ENCODE measurements around the gene CD3E.

Gene CD3E

GRCh38 chr11:118304568-118305248 lies at the start of gene CD3E:
Gene CD3E (plus strand): TSS chr11:118304730. CDS start chr11:118304953, 223 bp downstream.
- DNase-seq (ENCODE audit: extremely low spot score, insufficient read length, low read depth) = no peak
- FAIRE-seq = peak; percentile 15

- no peak for FAIRE-seq
Measured at GRCh38 chr11:118258410-118258809, 46.1 kb upstream of the CD3E start.

GRCh38 chr11:118259138-118259537 lies 45.4 kb upstream of the CD3E start:
- DNase-seq (ENCODE audit: extremely low spot score, insufficient read length, low read depth) = no peak
- no peak for FAIRE-seq

More at GRCh38 chr11:118258410-118258809, 46.1 kb upstream of the CD3E start:
- DNase-seq (ENCODE audit: extremely low spot score, insufficient read length, low read depth) = no peak

- DNase-seq (ENCODE audit: extremely low spot score, insufficient read length, low read depth) (no peak), FAIRE-seq (no peak)
Measured at GRCh38 chr11:118260353-118260752, 44.2 kb upstream of the CD3E start.

GRCh38 chr11:118263112-118263511 lies 41.4 kb upstream of the CD3E start:
- no peak for DNase-seq (ENCODE audit: extremely low spot score, insufficient read length, low read depth)
- FAIRE-seq = no peak

GRCh38 chr11:118263695-118264568 lies 40.6 kb upstream of the CD3E start, which contains the start of gene MPZL2:
Gene MPZL2 (minus strand): TSS chr11:118264297. CDS start chr11:118264153, 144 bp downstream.
- DNase-seq (ENCODE audit: extremely low spot score, insufficient read length, low read depth) (no peak), FAIRE-seq (no peak)

- FAIRE-seq = no peak
- DNase-seq (ENCODE audit: extremely low spot score, insufficient read length, low read depth) = no peak
Measured at GRCh38 chr11:118264569-118265465, 39.7 kb upstream of the CD3E start.

GRCh38 chr11:118265954-118266353 lies 38.6 kb upstream of the CD3E start:
- no peak for DNase-seq (ENCODE audit: extremely low spot score, insufficient read length, low read depth)

GRCh38 chr11:118267486-118267885 lies 37.0 kb upstream of the CD3E start:
- FAIRE-seq (no peak), DNase-seq (ENCODE audit: extremely low spot score, insufficient read length, low read depth) (no peak)

More at GRCh38 chr11:118265954-118266353, 38.6 kb upstream of the CD3E start:
- FAIRE-seq = no peak

GRCh38 chr11:118272001-118272400 lies 32.5 kb upstream of the CD3E start:
- DNase-seq (ENCODE audit: extremely low spot score, insufficient read length, low read depth) (no peak), FAIRE-seq (no peak)

GRCh38 chr11:118274186-118274585 lies 30.3 kb upstream of the CD3E start:
- DNase-seq (ENCODE audit: extremely low spot score, insufficient read length, low read depth) = no peak
- FAIRE-seq = no peak

- FAIRE-seq (no peak), DNase-seq (ENCODE audit: extremely low spot score, insufficient read length, low read depth) (no peak)
Measured at GRCh38 chr11:118275176-118275575, 29.4 kb upstream of the CD3E start.

- no peak for DNase-seq (ENCODE audit: extremely low spot score, insufficient read length, low read depth)
- FAIRE-seq = no peak
Measured at GRCh38 chr11:118276422-118276821, 28.1 kb upstream of the CD3E start.

- peak; percentile 75 for FAIRE-seq
- DNase-seq (ENCODE audit: extremely low spot score, insufficient read length, low read depth) = peak; percentile 18
Measured at GRCh38 chr11:118277312-118277711, 27.2 kb upstream of the CD3E start.

GRCh38 chr11:118281284-118281683 lies 23.2 kb upstream of the CD3E start:
- DNase-seq (ENCODE audit: extremely low spot score, insufficient read length, low read depth) (no peak), FAIRE-seq (peak; percentile 57)

- FAIRE-seq (no peak), DNase-seq (ENCODE audit: extremely low spot score, insufficient read length, low read depth) (no peak)
Measured at GRCh38 chr11:118282606-118283005, 21.9 kb upstream of the CD3E start.

- FAIRE-seq = no peak
- no peak for DNase-seq (ENCODE audit: extremely low spot score, insufficient read length, low read depth)
Measured at GRCh38 chr11:118283037-118283636, 21.4 kb upstream of the CD3E start.

- no peak for FAIRE-seq
- DNase-seq (ENCODE audit: extremely low spot score, insufficient read length, low read depth) = no peak
Measured at GRCh38 chr11:118283756-118284350, 20.7 kb upstream of the CD3E start.

- DNase-seq (ENCODE audit: extremely low spot score, insufficient read length, low read depth) = no peak
- no peak for FAIRE-seq
Measured at GRCh38 chr11:118286545-118286944, 18.0 kb upstream of the CD3E start.
